ENCODE data around the gene PEAK3.

DNA sequence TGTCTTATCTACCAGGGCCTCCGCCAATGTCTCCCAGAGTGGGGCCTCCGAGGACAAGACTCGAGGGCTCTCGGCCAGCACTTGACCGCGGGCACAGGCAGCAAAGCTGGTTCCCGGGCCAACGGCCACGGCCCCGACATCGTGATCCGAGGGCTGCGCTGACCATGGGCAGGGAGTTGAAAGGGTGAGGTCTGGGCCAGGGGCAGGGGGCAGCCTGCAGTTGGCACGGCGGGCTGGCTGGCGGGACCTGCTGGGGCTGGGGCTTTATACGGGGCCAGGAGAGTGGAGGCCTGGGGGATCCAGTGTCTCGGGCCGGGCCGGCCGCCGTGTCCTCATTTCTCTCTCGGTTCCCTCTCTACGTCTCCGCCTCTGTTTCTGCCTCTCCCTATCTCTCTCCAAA lies 35.8 kb upstream of the PEAK3 start:
- TF ChIP-seq CTCF (IDR thresholded peaks at IDR 0.05), result no peak
- no peak for TF ChIP-seq POLR2A (IDR thresholded peaks at IDR 0.05)
